HepG2 (cell line): Measurements from ENCODE around the gene TLR5.

Experiments
- ADNP ChIP-seq: sonication (generic); formaldehyde crosslinking; IDR thresholded peaks from 2 replicates; pipeline ENCODE4 v1.4.0; 2020; ENCODE audit warnings: missing genetic modification reagents
- BRCA1 ChIP-seq: sonication (generic); formaldehyde crosslinking; IDR thresholded peaks from 2 replicates; pipeline ENCODE4 v1.4.0; 2020; ENCODE audit warnings: missing genetic modification reagents
- EZH2 ChIP-seq: conservative IDR thresholded peaks from 2 replicates; pipeline ENCODE4 v1.6.1; 2012; ENCODE audit warnings: mild to moderate bottlenecking, low read depth, low read length, moderate library complexity
- NFYC ChIP-seq: IDR thresholded peaks from 2 replicates; pipeline ENCODE4 v1.6.1; 2016; ENCODE audit warnings: missing genetic modification reagents, missing compliant biosample characterization
- POLR2AphosphoS5 ChIP-seq: IDR thresholded peaks from 2 replicates; pipeline ENCODE4 v1.6.1; 2012; ENCODE audit warnings: low read depth, low read length
- RBFOX2 ChIP-seq: fragments of 200-400 bp; formaldehyde crosslinking; IDR thresholded peaks from 2 replicates; pipeline ENCODE4 v1.6.1; 2017; ENCODE audit warnings: low read depth, mild to moderate bottlenecking, low read length
- SMC3 ChIP-seq: IDR thresholded peaks from 2 replicates; pipeline ENCODE4 v1.6.1; 2011; ENCODE audit warnings: low read length, improper control_type of control experiment
- ZNF256 ChIP-seq: sonication (generic); formaldehyde crosslinking; conservative IDR thresholded peaks from 2 replicates; pipeline ENCODE4 v1.4.0; 2020; ENCODE audit warnings: missing genetic modification reagents
- ZNF720 ChIP-seq: sonication (generic); formaldehyde crosslinking; IDR thresholded peaks from 2 replicates; pipeline ENCODE4 v1.4.0; 2020; ENCODE audit warnings: missing genetic modification reagents
- TF ChIP-seq, protein P1 (sequence below): sonication (generic); formaldehyde crosslinking; IDR thresholded peaks from 2 replicates; pipeline ENCODE4 v1.5.0; 2020; ENCODE audit warnings: mild to moderate bottlenecking, missing genetic modification reagents, moderate library complexity
- TF ChIP-seq, protein P2 (sequence below): sonication (generic); formaldehyde crosslinking; IDR thresholded peaks from 2 replicates; pipeline ENCODE4 v1.5.1; 2020; ENCODE audit warnings: mild to moderate bottlenecking, missing genetic modification reagents
- TF ChIP-seq, protein P3 (sequence below): sonication (generic); formaldehyde crosslinking; IDR thresholded peaks from 2 replicates; pipeline ENCODE4 v1.4.0; 2020; ENCODE audit warnings: low read depth, mild to moderate bottlenecking, missing genetic modification reagents
- TF ChIP-seq, protein P4 (sequence below): sonication (generic); formaldehyde crosslinking; IDR thresholded peaks from 2 replicates; pipeline ENCODE4 v1.4.0; 2020; ENCODE audit warnings: mild to moderate bottlenecking, missing genetic modification reagents
- TF ChIP-seq, protein P5 (sequence below): sonication (generic); formaldehyde crosslinking; conservative IDR thresholded peaks from 2 replicates; pipeline ENCODE4 v1.4.0; 2020; ENCODE audit warnings: missing genetic modification reagents

DNA sequence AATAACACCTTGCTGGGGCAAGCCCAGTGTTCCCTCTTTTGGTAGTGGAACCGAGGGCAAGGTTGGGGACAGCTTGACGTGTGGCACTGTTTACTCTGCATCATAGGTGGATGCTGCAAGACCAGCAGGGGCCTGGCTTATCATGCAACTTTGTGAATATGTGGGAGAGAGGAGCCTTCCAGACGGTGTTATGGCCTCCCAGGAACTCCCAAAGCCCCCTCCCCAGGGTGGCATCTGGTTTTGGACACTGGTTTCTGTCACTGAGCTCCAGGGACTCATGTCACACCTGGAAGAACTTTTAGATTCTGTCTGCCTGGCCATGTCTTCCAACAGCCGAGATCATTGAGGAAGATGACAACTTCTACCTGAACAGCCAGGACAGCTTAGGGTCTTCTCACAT lies 1.4 kb upstream of the TLR5 start:
- TF ChIP-seq, protein P1, sequence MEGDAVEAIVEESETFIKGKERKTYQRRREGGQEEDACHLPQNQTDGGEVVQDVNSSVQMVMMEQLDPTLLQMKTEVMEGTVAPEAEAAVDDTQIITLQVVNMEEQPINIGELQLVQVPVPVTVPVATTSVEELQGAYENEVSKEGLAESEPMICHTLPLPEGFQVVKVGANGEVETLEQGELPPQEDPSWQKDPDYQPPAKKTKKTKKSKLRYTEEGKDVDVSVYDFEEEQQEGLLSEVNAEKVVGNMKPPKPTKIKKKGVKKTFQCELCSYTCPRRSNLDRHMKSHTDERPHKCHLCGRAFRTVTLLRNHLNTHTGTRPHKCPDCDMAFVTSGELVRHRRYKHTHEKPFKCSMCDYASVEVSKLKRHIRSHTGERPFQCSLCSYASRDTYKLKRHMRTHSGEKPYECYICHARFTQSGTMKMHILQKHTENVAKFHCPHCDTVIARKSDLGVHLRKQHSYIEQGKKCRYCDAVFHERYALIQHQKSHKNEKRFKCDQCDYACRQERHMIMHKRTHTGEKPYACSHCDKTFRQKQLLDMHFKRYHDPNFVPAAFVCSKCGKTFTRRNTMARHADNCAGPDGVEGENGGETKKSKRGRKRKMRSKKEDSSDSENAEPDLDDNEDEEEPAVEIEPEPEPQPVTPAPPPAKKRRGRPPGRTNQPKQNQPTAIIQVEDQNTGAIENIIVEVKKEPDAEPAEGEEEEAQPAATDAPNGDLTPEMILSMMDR (CRISPR knock-in tag) = no peak
- no peak for TF ChIP-seq ADNP (CRISPR knock-in tag)
- no peak for TF ChIP-seq RBFOX2
- TF ChIP-seq ZNF720 = no peak
- TF ChIP-seq SMC3 = no peak
- TF ChIP-seq, protein P2, sequence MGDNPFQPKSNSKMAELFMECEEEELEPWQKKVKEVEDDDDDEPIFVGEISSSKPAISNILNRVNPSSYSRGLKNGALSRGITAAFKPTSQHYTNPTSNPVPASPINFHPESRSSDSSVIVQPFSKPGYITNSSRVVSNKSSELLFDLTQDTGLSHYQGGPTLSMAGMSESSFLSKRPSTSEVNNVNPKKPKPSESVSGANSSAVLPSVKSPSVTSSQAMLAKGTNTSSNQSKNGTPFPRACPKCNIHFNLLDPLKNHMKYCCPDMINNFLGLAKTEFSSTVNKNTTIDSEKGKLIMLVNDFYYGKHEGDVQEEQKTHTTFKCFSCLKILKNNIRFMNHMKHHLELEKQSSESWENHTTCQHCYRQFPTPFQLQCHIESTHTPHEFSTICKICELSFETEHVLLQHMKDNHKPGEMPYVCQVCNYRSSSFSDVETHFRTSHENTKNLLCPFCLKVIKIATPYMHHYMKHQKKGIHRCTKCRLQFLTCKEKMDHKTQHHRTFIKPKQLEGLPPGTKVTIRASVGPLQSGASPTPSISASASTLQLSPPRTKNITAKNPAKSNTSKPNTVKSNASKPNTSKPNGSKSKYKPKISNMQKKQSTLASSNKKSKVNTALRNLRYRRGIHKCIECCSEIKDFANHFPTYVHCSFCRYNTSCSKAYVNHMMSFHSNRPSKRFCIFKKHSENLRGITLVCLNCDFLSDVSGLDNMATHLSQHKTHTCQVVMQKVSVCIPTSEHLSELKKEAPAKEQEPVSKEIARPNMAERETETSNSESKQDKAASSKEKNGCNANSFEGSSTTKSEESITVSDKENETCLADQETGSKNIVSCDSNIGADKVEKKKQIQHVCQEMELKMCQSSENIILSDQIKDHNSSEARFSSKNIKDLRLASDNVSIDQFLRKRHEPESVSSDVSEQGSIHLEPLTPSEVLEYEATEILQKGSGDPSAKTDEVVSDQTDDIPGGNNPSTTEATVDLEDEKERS (CRISPR knock-in tag) = no peak
- TF ChIP-seq, protein P3, sequence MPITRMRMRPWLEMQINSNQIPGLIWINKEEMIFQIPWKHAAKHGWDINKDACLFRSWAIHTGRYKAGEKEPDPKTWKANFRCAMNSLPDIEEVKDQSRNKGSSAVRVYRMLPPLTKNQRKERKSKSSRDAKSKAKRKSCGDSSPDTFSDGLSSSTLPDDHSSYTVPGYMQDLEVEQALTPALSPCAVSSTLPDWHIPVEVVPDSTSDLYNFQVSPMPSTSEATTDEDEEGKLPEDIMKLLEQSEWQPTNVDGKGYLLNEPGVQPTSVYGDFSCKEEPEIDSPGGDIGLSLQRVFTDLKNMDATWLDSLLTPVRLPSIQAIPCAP (CRISPR knock-in tag) = no peak
- TF ChIP-seq, protein P4, sequence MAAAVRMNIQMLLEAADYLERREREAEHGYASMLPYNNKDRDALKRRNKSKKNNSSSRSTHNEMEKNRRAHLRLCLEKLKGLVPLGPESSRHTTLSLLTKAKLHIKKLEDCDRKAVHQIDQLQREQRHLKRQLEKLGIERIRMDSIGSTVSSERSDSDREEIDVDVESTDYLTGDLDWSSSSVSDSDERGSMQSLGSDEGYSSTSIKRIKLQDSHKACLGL = no peak
- TF ChIP-seq NFYC (CRISPR knock-in tag) = no peak
- no peak for TF ChIP-seq POLR2AphosphoS5
- no peak for TF ChIP-seq BRCA1 (CRISPR knock-in tag)
- TF ChIP-seq EZH2 = no peak
- no peak for TF ChIP-seq ZNF256
- TF ChIP-seq, protein P5, sequence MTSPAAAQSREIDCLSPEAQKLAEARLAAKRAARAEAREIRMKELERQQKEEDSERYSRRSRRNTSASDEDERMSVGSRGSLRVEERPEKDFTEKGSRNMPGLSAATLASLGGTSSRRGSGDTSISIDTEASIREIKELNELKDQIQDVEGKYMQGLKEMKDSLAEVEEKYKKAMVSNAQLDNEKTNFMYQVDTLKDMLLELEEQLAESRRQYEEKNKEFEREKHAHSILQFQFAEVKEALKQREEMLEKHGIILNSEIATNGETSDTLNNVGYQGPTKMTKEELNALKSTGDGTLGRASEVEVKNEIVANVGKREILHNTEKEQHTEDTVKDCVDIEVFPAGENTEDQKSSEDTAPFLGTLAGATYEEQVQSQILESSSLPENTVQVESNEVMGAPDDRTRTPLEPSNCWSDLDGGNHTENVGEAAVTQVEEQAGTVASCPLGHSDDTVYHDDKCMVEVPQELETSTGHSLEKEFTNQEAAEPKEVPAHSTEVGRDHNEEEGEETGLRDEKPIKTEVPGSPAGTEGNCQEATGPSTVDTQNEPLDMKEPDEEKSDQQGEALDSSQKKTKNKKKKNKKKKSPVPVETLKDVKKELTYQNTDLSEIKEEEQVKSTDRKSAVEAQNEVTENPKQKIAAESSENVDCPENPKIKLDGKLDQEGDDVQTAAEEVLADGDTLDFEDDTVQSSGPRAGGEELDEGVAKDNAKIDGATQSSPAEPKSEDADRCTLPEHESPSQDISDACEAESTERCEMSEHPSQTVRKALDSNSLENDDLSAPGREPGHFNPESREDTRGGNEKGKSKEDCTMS = no peak
